ENCODE results near the gene CCDC40.
"Not testable (repeated sequence)": the region's sequence is repeated elsewhere in the genome, so short reads cannot be mapped to it uniquely, and the experiment has no call there.

The CCDC40 gene

GRCh38 chr17:80071116-80071841 is 34.8 kb downstream of the CCDC40 start:
- no peak for DNase-seq (ENCODE audit: low read depth in 2 of 2, low spot score in 1 of 2)

GRCh38 chr17:80072410-80072809 is 36.0 kb downstream of the CCDC40 start:
- no peak for DNase-seq (ENCODE audit: low read depth in 2 of 2, low spot score in 1 of 2)

- DNase-seq (ENCODE audit: low read depth in 2 of 2, low spot score in 1 of 2): no peak
These were observed 43.6 kb downstream of the CCDC40 start for GRCh38 chr17:80080081-80080480.

- DNase-seq (ENCODE audit: low read depth in 2 of 2, low spot score in 1 of 2): no peak
These were observed 45.2 kb downstream of the CCDC40 start for GRCh38 chr17:80081596-80081995.

GRCh38 chr17:80082403-80083135 is 46.1 kb downstream of the CCDC40 start:
- DNase-seq (ENCODE audit: low read depth in 2 of 2, low spot score in 1 of 2): peak in 1 of 2 donors; percentile 21

- DNase-seq (ENCODE audit: low read depth in 2 of 2, low spot score in 1 of 2): no peak
These were observed 46.8 kb downstream of the CCDC40 start for GRCh38 chr17:80083136-80083661.

GRCh38 chr17:80084773-80085172 is 48.3 kb downstream of the CCDC40 start:
- DNase-seq (ENCODE audit: low read depth in 2 of 2, low spot score in 1 of 2): no peak

- no peak for DNase-seq (ENCODE audit: low read depth in 2 of 2, low spot score in 1 of 2)
These were observed 49.6 kb downstream of the CCDC40 start for GRCh38 chr17:80086081-80086480.

- DNase-seq (ENCODE audit: low read depth in 2 of 2, low spot score in 1 of 2): no peak
These were observed 50.2 kb downstream of the CCDC40 start for GRCh38 chr17:80086616-80087015.

GRCh38 chr17:80087346-80088265 is 51.2 kb downstream of the CCDC40 start:
- DNase-seq (ENCODE audit: low read depth in 2 of 2, low spot score in 1 of 2): no peak

- no peak for DNase-seq (ENCODE audit: low read depth in 2 of 2, low spot score in 1 of 2)
These were observed 53.3 kb downstream of the CCDC40 start for GRCh38 chr17:80089762-80090161.

- DNase-seq (ENCODE audit: low read depth in 2 of 2, low spot score in 1 of 2): not testable (repeated sequence)
These were observed 53.7 kb downstream of the CCDC40 start for GRCh38 chr17:80090164-80090563.

GRCh38 chr17:80091376-80091775 is 54.9 kb downstream of the CCDC40 start:
- no peak for DNase-seq (ENCODE audit: low read depth in 2 of 2, low spot score in 1 of 2)

GRCh38 chr17:80092959-80093358 is 56.5 kb downstream of the CCDC40 start:
- no peak for DNase-seq (ENCODE audit: low read depth in 2 of 2, low spot score in 1 of 2)

GRCh38 chr17:80095038-80095843 is 58.8 kb downstream of the CCDC40 start:
- DNase-seq (ENCODE audit: low read depth in 2 of 2, low spot score in 1 of 2): no peak

GRCh38 chr17:80095844-80096475 is 59.5 kb downstream of the CCDC40 start:
- DNase-seq (ENCODE audit: low read depth in 2 of 2, low spot score in 1 of 2): no peak

- DNase-seq (ENCODE audit: low read depth in 2 of 2, low spot score in 1 of 2): no peak
These were observed 60.1 kb downstream of the CCDC40 start for GRCh38 chr17:80096561-80097021.

GRCh38 chr17:80097127-80097621 is 60.7 kb downstream of the CCDC40 start:
- DNase-seq (ENCODE audit: low read depth in 2 of 2, low spot score in 1 of 2): no peak

GRCh38 chr17:80097844-80098691 is 61.6 kb downstream of the CCDC40 start:
- DNase-seq (ENCODE audit: low read depth in 2 of 2, low spot score in 1 of 2): no peak
